H1 (cell line): ENCODE measurements around the gene FABP7. TPM values are rescaled to one million over a fixed set of nuclear protein-coding genes. Genes with fewer than 3 reads are reported as not detected.

Source experiments
- CTCF ChIA-PET: fragments of 300-600 bp; sonication (Branson Sonifier 250); formaldehyde crosslinking; loops from one replicate; lab custom pipeline; 2021; ENCODE audit not compliant: partially characterized antibody; lab: Charles Lee
- POLR2A ChIA-PET: fragments of 300-600 bp; sonication (Branson Sonifier 250); formaldehyde crosslinking; loops from one replicate; lab custom pipeline; 2021; ENCODE audit warnings: inconsistent platforms; ENCODE audit not compliant: partially characterized antibody; lab: Charles Lee
- DNase-seq, 2 experiments: peaks; one replicate each; pipeline versions ENCODE4 v3.0.0 to v3.0.0-alpha.2; 2010 to 2022; ENCODE audit warnings: low spot score in 2 of 2, low read depth in 1 of 2, mixed read lengths in 1 of 2
- FAIRE-seq: peaks from 2 replicates; lab custom pipeline; 2011; peaks lifted over from hg19 to GRCh38; lab: Jason Lieb, UNC
- H2AFZ ChIP-seq: 2 replicates; pipeline ENCODE4 v1.8.1; 2012; ENCODE audit warnings: low read length, inconsistent platforms
- H2AK5ac ChIP-seq: 2 replicates; pipeline ENCODE4 v1.6.1; 2013; ENCODE audit warnings: low read depth, low read length
- H2BK120ac ChIP-seq: replicated peaks from 2 replicates; pipeline ENCODE3; 2013; ENCODE audit warnings: low read depth, low read length, inconsistent platforms
- H2BK12ac ChIP-seq: 2 replicates; pipeline ENCODE4 v1.6.1; 2013; ENCODE audit warnings: low read depth, low read length
- H2BK15ac ChIP-seq: 2 replicates; pipeline ENCODE4 v1.6.1; 2013; ENCODE audit warnings: low read length
- H2BK20ac ChIP-seq: 2 replicates; pipeline ENCODE4 v1.6.1; 2013; ENCODE audit warnings: low read length
- H2BK5ac ChIP-seq: 2 replicates; pipeline ENCODE4 v1.6.1; 2013; ENCODE audit warnings: low read depth, low read length
- H3K14ac ChIP-seq: 2 replicates; pipeline ENCODE4 v1.6.1; 2013; ENCODE audit warnings: inconsistent platforms; ENCODE audit not compliant: insufficient read length
- H3K18ac ChIP-seq: 2 replicates; pipeline ENCODE4 v1.6.1; 2013; ENCODE audit warnings: low read length; ENCODE audit errors: extremely low read depth
- H3K23ac ChIP-seq: 2 replicates; pipeline ENCODE4 v1.6.1; 2013; ENCODE audit warnings: inconsistent platforms; ENCODE audit not compliant: insufficient read length
- H3K23me2 ChIP-seq: 2 replicates; pipeline ENCODE4 v1.6.1; 2013; ENCODE audit warnings: low read depth, low read length
- H3K27ac ChIP-seq: 2 replicates; pipeline ENCODE4 v1.6.1; 2011; ENCODE audit warnings: low read depth, low read length, inconsistent platforms
- H3K27me3 ChIP-seq, 4 experiments: replicated peaks in 1 of 4; 1 replicate in 1 of 4; 2 replicates in 3 of 4; pipeline versions ENCODE4 v1.6.1 to v1.8.1; 2011 to 2013; ENCODE audit warnings: low read length in 3 of 4, mild to moderate bottlenecking in 3 of 4, inconsistent platforms in 2 of 4, mixed read lengths in 2 of 4, moderate library complexity in 1 of 4; ENCODE audit not compliant: control insufficient read depth in 3 of 4, insufficient read depth in 3 of 4; ENCODE audit errors: extremely low read depth in 1 of 4
- H3K36me3 ChIP-seq, 4 experiments: 2 replicates each; pipeline versions ENCODE4 v1.6.1 to v1.8.1; 2011 to 2013; ENCODE audit warnings: mild to moderate bottlenecking in 4 of 4, low read length in 3 of 4, moderate library complexity in 2 of 4, control low read depth in 1 of 4, inconsistent platforms in 1 of 4; ENCODE audit not compliant: insufficient read depth in 4 of 4, control insufficient read depth in 2 of 4
- H3K4ac ChIP-seq: replicated peaks from 2 replicates; pipeline ENCODE3; 2013; ENCODE audit warnings: low read length, low read depth, mixed read lengths, inconsistent platforms; ENCODE audit not compliant: insufficient read length
- H3K4me1 ChIP-seq, 4 experiments: replicated peaks in 1 of 4; 1 replicate in 1 of 4; 2 replicates in 3 of 4; pipeline versions ENCODE4 v1.6.1 to v1.8.1; 2011 to 2013; ENCODE audit warnings: low read length in 3 of 4, inconsistent platforms in 2 of 4, mixed read lengths in 1 of 4; ENCODE audit not compliant: insufficient read depth in 4 of 4, control insufficient read depth in 3 of 4
- H3K4me2 ChIP-seq, 2 experiments: 2 replicates each; pipeline versions ENCODE4 v1.6.1 to v1.8.1; 2011 to 2013; ENCODE audit warnings: low read depth in 2 of 2, low read length in 2 of 2, control low read depth in 1 of 2, inconsistent platforms in 1 of 2, mild to moderate bottlenecking in 1 of 2; ENCODE audit not compliant: insufficient read depth in 1 of 2
- H3K4me3 ChIP-seq, 4 experiments: fragments of 200-600, 300-600 bp in 1 of 4; sonication (generic), shearing (Covaris generic), sonication (Bioruptor Twin) in 1 of 4; 2 replicates each; pipeline versions ENCODE4 v1.5.1 to v1.8.1; 2011 to 2016; ENCODE audit warnings: low read length in 4 of 4, low read depth in 3 of 4, control low read depth in 2 of 4, inconsistent platforms in 2 of 4, mild to moderate bottlenecking in 2 of 4, mixed read lengths in 1 of 4, moderate library complexity in 1 of 4; ENCODE audit not compliant: insufficient read depth in 2 of 4; ENCODE audit errors: extremely low read depth in 1 of 4
- H3K56ac ChIP-seq: replicated peaks from 2 replicates; pipeline ENCODE3; 2013; ENCODE audit warnings: low read depth, mild to moderate bottlenecking, mixed read lengths, low read length, inconsistent platforms; ENCODE audit not compliant: insufficient read length
- H3K79me1 ChIP-seq: 2 replicates; pipeline ENCODE4 v1.6.1; 2013; ENCODE audit warnings: low read depth, low read length, control low read depth
- H3K79me2 ChIP-seq, 2 experiments: 2 replicates each; pipeline versions ENCODE4 v1.6.1 to v1.8.1; 2012 to 2013; ENCODE audit warnings: low read length in 2 of 2, mild to moderate bottlenecking in 2 of 2, inconsistent platforms in 1 of 2; ENCODE audit not compliant: insufficient read depth in 2 of 2, control insufficient read depth in 1 of 2
- H3K9ac ChIP-seq, 4 experiments: replicated peaks in 1 of 4; 1 replicate in 1 of 4; 2 replicates in 3 of 4; pipeline versions ENCODE4 v1.6.1 to v1.8.1; 2011 to 2013; ENCODE audit warnings: low read depth in 3 of 4, low read length in 3 of 4, control low read depth in 2 of 4, mild to moderate bottlenecking in 2 of 4, moderate library complexity in 2 of 4, inconsistent platforms in 1 of 4; ENCODE audit errors: extremely low read depth in 1 of 4
- H3K9me3 ChIP-seq, 2 experiments: 2 replicates each; pipeline versions ENCODE4 v1.6.1 to v1.8.1; 2012 to 2013; ENCODE audit warnings: mild to moderate bottlenecking in 2 of 2, moderate library complexity in 2 of 2, control low read depth in 1 of 2, inconsistent platforms in 1 of 2, low read depth in 1 of 2, low read length in 1 of 2, mixed read lengths in 1 of 2; ENCODE audit not compliant: insufficient read depth in 2 of 2
- H4K20me1 ChIP-seq, 2 experiments: replicated peaks in 1 of 2; 2 replicates each; pipeline versions ENCODE3 to v1.8.1; 2011 to 2013; ENCODE audit warnings: inconsistent platforms in 2 of 2, low read length in 2 of 2, mild to moderate bottlenecking in 1 of 2; ENCODE audit not compliant: insufficient read depth in 2 of 2, control insufficient read depth in 1 of 2
- H4K5ac ChIP-seq: 2 replicates; pipeline ENCODE4 v1.6.1; 2013; ENCODE audit warnings: low read length, low read depth, mixed read lengths, inconsistent platforms; ENCODE audit not compliant: insufficient read length
- H4K8ac ChIP-seq: 2 replicates; pipeline ENCODE4 v1.8.0; 2013; ENCODE audit warnings: mild to moderate bottlenecking, moderate library complexity, low read length, inconsistent platforms; ENCODE audit not compliant: insufficient read depth; ENCODE audit errors: extremely low read depth
- H4K91ac ChIP-seq: replicated peaks from 2 replicates; pipeline ENCODE3; 2013; ENCODE audit warnings: low read length, mixed read lengths, inconsistent platforms; ENCODE audit not compliant: insufficient read length
- CBX5 ChIP-seq: fragments of 300-800, 300-1000 bp; sonication (generic); IDR thresholded peaks from 2 replicates; pipeline ENCODE4 v1.7.1; 2016; ENCODE audit warnings: antibody characterized with exemption, low read length, low read depth
- EP300 ChIP-seq, 2 experiments: IDR thresholded peaks; 1 replicate in 1 of 2; 2 replicates in 1 of 2; pipeline ENCODE4 v1.6.1; 2011 to 2012; ENCODE audit warnings: low read depth in 2 of 2, low read length in 2 of 2, mild to moderate bottlenecking in 2 of 2, borderline replicate concordance in 1 of 2, inconsistent platforms in 1 of 2, moderate library complexity in 1 of 2
- GTF2F1 ChIP-seq: IDR thresholded peaks from 2 replicates; pipeline ENCODE4 v1.6.1; 2012; ENCODE audit warnings: low read depth, low read length, improper control_type of control experiment, borderline replicate concordance
- JUN ChIP-seq: IDR thresholded peaks from 2 replicates; pipeline ENCODE4 v1.6.1; 2011; ENCODE audit warnings: low read depth, mild to moderate bottlenecking, improper control_type of control experiment, low read length
- KDM1A ChIP-seq: fragments of 200-600, 300-600 bp; sonication (generic); IDR thresholded peaks from 2 replicates; pipeline ENCODE4 v1.7.1; 2016; ENCODE audit warnings: mild to moderate bottlenecking, low read length, borderline replicate concordance
- KDM4A ChIP-seq: IDR thresholded peaks from one replicate; pipeline ENCODE4 v1.7.1; 2012; ENCODE audit warnings: low read depth, mild to moderate bottlenecking, moderate library complexity, low read length, inconsistent platforms; ENCODE audit not compliant: severe bottlenecking
- POLR2AphosphoS5 ChIP-seq: IDR thresholded peaks from 2 replicates; pipeline ENCODE4 v1.6.1; 2011; ENCODE audit warnings: low read depth, low read length
- RFX5 ChIP-seq: IDR thresholded peaks from 2 replicates; pipeline ENCODE4 v1.6.1; 2011; ENCODE audit warnings: low read depth, low read length, improper control_type of control experiment, borderline replicate concordance
- SP1 ChIP-seq: IDR thresholded peaks from 2 replicates; pipeline ENCODE4 v1.6.1; 2011; ENCODE audit warnings: low read depth, low read length
- SP2 ChIP-seq: IDR thresholded peaks from 2 replicates; pipeline ENCODE4 v1.6.1; 2012; ENCODE audit warnings: mild to moderate bottlenecking, low read length, inconsistent platforms
- TBP ChIP-seq: IDR thresholded peaks from 2 replicates; pipeline ENCODE4 v1.6.1; 2011; ENCODE audit warnings: low read depth, low read length, improper control_type of control experiment
- whole genome bisulfite sequencing, 2 experiments: shearing (Covaris generic) in 1 of 2; methylation state at CpG; one replicate each; pipeline versions ENCODE4 v1.1.6 to v1.1.7; 2013 to 2015; ENCODE audit warnings: low lambda C conversion rate in 2 of 2, mixed read lengths in 2 of 2, inconsistent platforms in 1 of 2, low coverage in 1 of 2, missing lambda C conversion rate in 1 of 2; ENCODE audit not compliant: insufficient replicate concordance in 2 of 2, insufficient coverage in 1 of 2, insufficient read length in 1 of 2; ENCODE audit errors: extremely low coverage in 1 of 2, missing lambda C conversion rate in 1 of 2; 5-methylcytosine and 5-hydroxymethylcytosine counted together
- polyA plus RNA-seq, 7 experiments: library from polyadenylated mRNA; depleted of rRNA in 3 of 7; stranded (reverse) in 5 of 7; unstranded in 2 of 7; fragments of >200 nt in 5 of 7; fragments of 200-250 nt in 2 of 7; gene quantifications; 1 replicate in 5 of 7; 2 replicates in 1 of 7; 4 replicates in 1 of 7; pipeline versions ENCODE4 v1.2.1 to v1.2.3, GENCODE V29; 2011 to 2013; ENCODE audit warnings: missing spikeins in 2 of 7, mixed read lengths in 2 of 7
- total RNA-seq: library from RNA; stranded (reverse); fragmentation: NEBNext Ultra II Directional; extraction: Animal tissue kit (Norgen Biotek cat#: 25700); gene quantifications from 2 replicates; pipeline ENCODE4 v1.2.1, GENCODE V29; 2021
- TF ChIP-seq, protein P1 (sequence below), 3 experiments: IDR thresholded peaks; 1 replicate in 2 of 3; 2 replicates in 1 of 3; pipeline versions ENCODE4 v1.5.1 to v1.6.1; 2011; ENCODE audit warnings: low read length in 3 of 3, mild to moderate bottlenecking in 3 of 3, inconsistent platforms in 2 of 3, low read depth in 1 of 3, moderate library complexity in 1 of 3; ENCODE audit not compliant: insufficient read depth in 1 of 3; ENCODE audit errors: control extremely low read depth in 1 of 3

Gene FABP7
- total and polyA plus RNA-seq, 2 of the 8 experiments (the other 6 are each of a cell fraction or from before 2014, with no cell fraction given), result 10.6 to 13.1 TPM

DNA sequence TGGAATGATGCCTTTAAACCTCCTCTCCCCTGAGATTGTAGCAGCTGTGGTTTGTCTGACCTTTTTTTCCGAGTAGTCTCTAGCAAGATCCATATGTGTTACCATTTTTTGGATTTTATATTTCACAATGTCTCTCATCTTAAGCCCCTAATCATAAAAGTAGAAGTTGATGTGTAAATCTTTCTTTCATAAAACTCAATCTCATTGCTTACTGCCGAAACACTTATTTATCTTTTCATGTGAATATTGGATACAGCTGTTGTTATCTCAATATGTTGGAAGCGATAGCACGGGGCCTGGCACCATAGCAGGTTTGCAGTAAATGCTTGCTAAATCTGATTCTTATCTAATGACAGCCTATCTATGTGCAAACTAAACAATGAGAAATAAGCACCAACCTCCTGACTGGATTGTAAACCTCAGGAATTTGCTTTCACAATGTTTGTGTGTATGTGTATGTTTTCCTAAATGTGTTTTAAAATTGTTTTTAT, 23.7 kb downstream of the FABP7 start:
- H3K4me3 ChIP-seq, result no peak overlapping the region
- H3K79me2 ChIP-seq, result no peaks in the 10 kb centered on the region
- H2BK120ac ChIP-seq, result no peak overlapping the region
- H2BK15ac ChIP-seq, result no peak overlapping the region
- H3K4me2 ChIP-seq, result no peak overlapping the region
- H4K20me1 ChIP-seq, result no peaks in the 10 kb centered on the region
- no peak overlapping the region for H3K18ac ChIP-seq
- no peaks in the 10 kb centered on the region for H3K9me3 ChIP-seq
- H2AK5ac ChIP-seq, result no peak overlapping the region
- no peak overlapping the region for H2AFZ ChIP-seq
- no peak overlapping the region for H3K9ac ChIP-seq
- H2BK20ac ChIP-seq, result no peak overlapping the region
- H3K4me1 ChIP-seq, result no peaks in the 10 kb centered on the region
- FAIRE-seq (no peak), DNase-seq (no peak)
- no peak overlapping the region for H2BK5ac ChIP-seq
- H3K23me2 ChIP-seq, result no peaks in the 10 kb centered on the region
- no peak overlapping the region for H3K23ac ChIP-seq
- no peaks in the 10 kb centered on the region for H3K79me1 ChIP-seq
- no peak overlapping the region for H3K56ac ChIP-seq
- H3K36me3 ChIP-seq, result no peaks in the 10 kb centered on the region; a peak in 1 of 8 replicates
- no peak overlapping the region for H4K8ac ChIP-seq
- ChIA-PET POLR2A (no interaction called here), CTCF (interaction anchor here (1.4 kb wide), 1 partner anchor 37 kb away, joined by 7 read pairs; no protein-coding TSS in a partner anchor)
- no peak overlapping the region for H3K27ac ChIP-seq
- H3K4ac ChIP-seq, result no peak overlapping the region
- H4K5ac ChIP-seq, result no peak overlapping the region
- 24% methylated on average over 4 of the region's 4 CpGs; no CpG with 5 or more reads in 1 of the 2 experiments for WGBS, 2 experiments
- no peak overlapping the region for H3K14ac ChIP-seq
- no peak overlapping the region for H4K91ac ChIP-seq
- H3K27me3 ChIP-seq, result no peaks in the 10 kb centered on the region
- H2BK12ac ChIP-seq, result no peak overlapping the region
- no peak for TF ChIP-seq KDM1A
- TF ChIP-seq JUN, result no peak
- TF ChIP-seq CBX5, result no peak
- TF ChIP-seq EP300 (IDR thresholded peaks at IDR 0.05; ENCODE audit: borderline replicate concordance in 1 of 2, low read depth in 2 of 2, low read length in 2 of 2), result no peak
- TF ChIP-seq, protein P1, sequence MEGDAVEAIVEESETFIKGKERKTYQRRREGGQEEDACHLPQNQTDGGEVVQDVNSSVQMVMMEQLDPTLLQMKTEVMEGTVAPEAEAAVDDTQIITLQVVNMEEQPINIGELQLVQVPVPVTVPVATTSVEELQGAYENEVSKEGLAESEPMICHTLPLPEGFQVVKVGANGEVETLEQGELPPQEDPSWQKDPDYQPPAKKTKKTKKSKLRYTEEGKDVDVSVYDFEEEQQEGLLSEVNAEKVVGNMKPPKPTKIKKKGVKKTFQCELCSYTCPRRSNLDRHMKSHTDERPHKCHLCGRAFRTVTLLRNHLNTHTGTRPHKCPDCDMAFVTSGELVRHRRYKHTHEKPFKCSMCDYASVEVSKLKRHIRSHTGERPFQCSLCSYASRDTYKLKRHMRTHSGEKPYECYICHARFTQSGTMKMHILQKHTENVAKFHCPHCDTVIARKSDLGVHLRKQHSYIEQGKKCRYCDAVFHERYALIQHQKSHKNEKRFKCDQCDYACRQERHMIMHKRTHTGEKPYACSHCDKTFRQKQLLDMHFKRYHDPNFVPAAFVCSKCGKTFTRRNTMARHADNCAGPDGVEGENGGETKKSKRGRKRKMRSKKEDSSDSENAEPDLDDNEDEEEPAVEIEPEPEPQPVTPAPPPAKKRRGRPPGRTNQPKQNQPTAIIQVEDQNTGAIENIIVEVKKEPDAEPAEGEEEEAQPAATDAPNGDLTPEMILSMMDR (IDR thresholded peaks at IDR 0.05; ENCODE audit: control extremely low read depth in 1 of 3, insufficient read depth in 1 of 3, low read depth in 1 of 3, low read length in 3 of 3), result no peak
- TF ChIP-seq KDM4A, result no peak
- TF ChIP-seq SP1, result no peak
- TF ChIP-seq POLR2AphosphoS5, result no peak
- TF ChIP-seq GTF2F1, result no peak
- TF ChIP-seq TBP, result no peak
- TF ChIP-seq RFX5, result no peak
- no peak for TF ChIP-seq SP2
